Endothelial cell of umbilical vein (primary cell): ENCODE measurements around the gene CNDP2. TPM values are rescaled to one million over a fixed set of nuclear protein-coding genes. Genes with fewer than 3 reads are reported as not detected.
"Not testable (repeated sequence)": the region's sequence is repeated elsewhere in the genome, so short reads cannot be mapped to it uniquely, and the experiment has no call there.

Experiments used
- BruUV-seq: library from RNA; stranded (reverse); fragments of 400-500 nt; replicated peaks from 2 replicates; lab custom pipeline; 2021; lab: Mats Ljungman, UMichigan
- CTCF ChIA-PET: fragments of 300-600, 350-600 bp; sonication (Branson Sonifier 250); formaldehyde crosslinking; loops from one replicate; lab custom pipeline; 2021; ENCODE audit warnings: antibody characterized with exemption, inconsistent platforms; lab: Charles Lee
- POLR2A ChIA-PET: fragments of 300-600, 350-600 bp; sonication (Branson Sonifier 250); formaldehyde crosslinking; loops from one replicate; lab custom pipeline; 2021; ENCODE audit warnings: antibody characterized with exemption, inconsistent platforms; lab: Charles Lee
- DNase-seq: peaks from one replicate; pipeline ENCODE4 v3.0.0-alpha.2; 2011; ENCODE audit warnings: low read depth, low spot score
- FAIRE-seq: peaks from 2 replicates; lab custom pipeline; 2011; peaks lifted over from hg19 to GRCh38; lab: Jason Lieb, UNC
- H2AFZ ChIP-seq: 2 replicates; pipeline ENCODE4 v1.6.0; 2012; ENCODE audit warnings: low read depth, low read length, control low read depth, inconsistent platforms
- H3K27ac ChIP-seq: 2 replicates; pipeline ENCODE4 v1.5.1; 2011; ENCODE audit warnings: low read depth, mild to moderate bottlenecking, control low read depth, low read length, moderate library complexity; ENCODE audit not compliant: insufficient read depth
- H3K27me3 ChIP-seq, 2 experiments: 2 replicates each; pipeline versions ENCODE4 v1.6.0 to v1.6.1; 2011; ENCODE audit warnings: low read length in 2 of 2, mixed read lengths in 1 of 2; ENCODE audit not compliant: control insufficient read depth in 2 of 2, insufficient read depth in 2 of 2
- H3K36me3 ChIP-seq, 2 experiments: 2 replicates in 1 of 2; 3 replicates in 1 of 2; pipeline ENCODE4 v1.5.1; 2011; ENCODE audit warnings: low read length in 2 of 2, mild to moderate bottlenecking in 1 of 2, moderate library complexity in 1 of 2; ENCODE audit not compliant: control insufficient read depth in 2 of 2, insufficient read depth in 2 of 2; ENCODE audit errors: extremely low read depth in 1 of 2
- H3K4me1 ChIP-seq: 3 replicates; pipeline ENCODE4 v1.5.1; 2011; ENCODE audit warnings: mild to moderate bottlenecking, low read length; ENCODE audit not compliant: control insufficient read depth, insufficient read depth; ENCODE audit errors: extremely low read depth
- H3K4me2 ChIP-seq: 2 replicates; pipeline ENCODE4 v1.6.1; 2011; ENCODE audit warnings: low read length, control low read depth, mixed read lengths; ENCODE audit not compliant: insufficient read depth
- H3K4me3 ChIP-seq, 3 experiments: fragments of 200-600 bp in 1 of 3; sonication (generic), shearing (Covaris generic) in 1 of 3; replicated peaks in 1 of 3; 2 replicates each; pipeline ENCODE4 v1.5.1; 2011 to 2016; ENCODE audit warnings: control low read depth in 3 of 3, low read length in 3 of 3, mild to moderate bottlenecking in 2 of 3, inconsistent platforms in 1 of 3, low read depth in 1 of 3, moderate library complexity in 1 of 3; ENCODE audit not compliant: insufficient read depth in 1 of 3
- H3K79me2 ChIP-seq: 2 replicates; pipeline ENCODE4 v1.6.0; 2012; ENCODE audit warnings: low read length, inconsistent platforms; ENCODE audit not compliant: control insufficient read depth, insufficient read depth
- H3K9ac ChIP-seq: replicated peaks from 2 replicates; pipeline ENCODE3; 2011; ENCODE audit warnings: low read length, control low read depth; ENCODE audit not compliant: insufficient read depth; ENCODE audit errors: extremely low read depth
- H3K9me1 ChIP-seq: replicated peaks from 3 replicates; pipeline ENCODE4 v1.6.0; 2011; ENCODE audit warnings: mild to moderate bottlenecking, low read length; ENCODE audit not compliant: control insufficient read depth, insufficient read depth; ENCODE audit errors: extremely low read depth
- H3K9me3 ChIP-seq: replicated peaks from 2 replicates; pipeline ENCODE4 v1.5.1; 2012; ENCODE audit warnings: low read length, inconsistent platforms; ENCODE audit not compliant: control insufficient read depth, insufficient read depth
- H4K20me1 ChIP-seq: replicated peaks from 2 replicates; pipeline ENCODE3; 2011; ENCODE audit warnings: mild to moderate bottlenecking, low read length; ENCODE audit not compliant: control insufficient read depth, insufficient read depth; ENCODE audit errors: extremely low read depth
- EZH2 ChIP-seq: IDR thresholded peaks from 2 replicates; pipeline ENCODE4 v1.6.1; 2012; ENCODE audit warnings: borderline replicate concordance, low read depth, mild to moderate bottlenecking, moderate library complexity, low read length, inconsistent platforms; ENCODE audit not compliant: severe bottlenecking
- FOS ChIP-seq: IDR thresholded peaks from 2 replicates; pipeline ENCODE4 v1.6.1; 2011; ENCODE audit warnings: mild to moderate bottlenecking, low read length, moderate library complexity, borderline replicate concordance; ENCODE audit not compliant: insufficient read depth
- GATA2 ChIP-seq: IDR thresholded peaks from 2 replicates; pipeline ENCODE4 v1.7.0; 2011; ENCODE audit warnings: low read depth, mild to moderate bottlenecking, moderate library complexity, mixed read lengths, low read length; ENCODE audit not compliant: insufficient read length, insufficient read depth
- JUN ChIP-seq: IDR thresholded peaks from 2 replicates; pipeline ENCODE4 v1.6.1; 2011; ENCODE audit warnings: borderline replicate concordance, low read depth; ENCODE audit not compliant: insufficient read length, insufficient read depth
- MYC ChIP-seq: IDR thresholded peaks from one replicate; pipeline ENCODE4 v1.6.1; 2011; ENCODE audit warnings: mild to moderate bottlenecking, low read depth, low read length
- POLR2A ChIP-seq: IDR thresholded peaks from 2 replicates; pipeline ENCODE4 v1.6.1; 2012; ENCODE audit warnings: low read depth, mild to moderate bottlenecking, control low read depth, low read length
- POLR2AphosphoS5 ChIP-seq: IDR thresholded peaks from 2 replicates; pipeline ENCODE4 v1.6.1; 2012; ENCODE audit warnings: low read depth, mild to moderate bottlenecking, control low read depth, low read length, moderate library complexity; ENCODE audit not compliant: insufficient read depth
- dilution Hi-C: fragments of 300-500 bp; cut with MboI; formaldehyde crosslinking; loops from one replicate; pipeline ENCODE4 v1.15.0; 2019; ENCODE audit warnings: low sequenced_read_pairs; ENCODE audit not compliant: extremely low pct_ligation_motif_present
- intact Hi-C: fragments of 100-400 bp; cut with micrococcal nuclease; formaldehyde crosslinking; loops from one replicate; pipeline ENCODE4 v1.10.0; 2022
- polyA plus RNA-seq, 4 experiments: library from polyadenylated mRNA; depleted of rRNA in 3 of 4; stranded (reverse) in 3 of 4; unstranded in 1 of 4; fragments of >200 nt; gene quantifications; 2 replicates each; pipeline versions ENCODE4 v1.2.1 to v1.2.3, GENCODE V29; 2011 to 2012; ENCODE audit warnings: missing spikeins in 1 of 4
- total RNA-seq: library from RNA; stranded (reverse); gene quantifications from 2 replicates; pipeline ENCODE4 v1.2.3, GENCODE V29; 2021
- TF ChIP-seq, protein P1 (sequence below): IDR thresholded peaks from 2 replicates; pipeline ENCODE4 v1.6.1; 2011; ENCODE audit not compliant: insufficient read depth, insufficient read length
- TF ChIP-seq, protein P2 (sequence below), 2 donors: IDR thresholded peaks; 1 replicate in 1 of 2; 2 replicates in 1 of 2; pipeline ENCODE4 v1.5.1; 2011; ENCODE audit warnings: low read length in 2 of 2, mild to moderate bottlenecking in 2 of 2, moderate library complexity in 2 of 2, control low read depth in 1 of 2, inconsistent platforms in 1 of 2, low read depth in 1 of 2; ENCODE audit not compliant: insufficient read depth in 1 of 2; ENCODE audit errors: extremely low read depth in 1 of 2

The CNDP2 gene
- total and polyA plus RNA-seq, 2 donors (not counting 3 experiments of a cell fraction or from before 2014, with no cell fraction given): 52.9 to 123 TPM

DNA sequence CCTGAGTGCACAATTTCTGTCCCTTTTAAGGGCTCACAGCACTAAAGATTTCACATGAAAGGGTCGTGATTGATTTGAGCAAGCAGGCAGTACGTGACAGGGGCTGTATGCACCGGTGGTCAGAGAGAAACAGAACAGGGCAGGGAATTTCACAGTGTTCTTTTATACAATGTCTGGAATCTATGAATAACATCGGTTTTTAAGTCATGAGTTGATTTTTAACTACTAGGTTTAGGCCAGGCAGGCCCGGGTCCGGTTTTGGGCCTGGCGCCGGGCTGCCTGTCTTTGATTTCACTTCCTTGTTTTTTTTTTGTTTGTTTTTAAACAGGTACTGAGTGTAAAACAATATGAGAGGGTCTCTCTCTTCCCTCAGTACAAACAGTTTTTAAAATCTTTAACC is 4.6 kb downstream of the CNDP2 start:
- H3K27ac ChIP-seq, H3K9me3 ChIP-seq, H2AFZ ChIP-seq, FAIRE-seq, dilution Hi-C loops, DNase-seq, H3K27me3 ChIP-seq, intact Hi-C loops, H3K4me3 ChIP-seq, H3K9me1 ChIP-seq, H3K4me2 ChIP-seq, BruUV-seq, POLR2A ChIA-PET, H3K9ac ChIP-seq, H4K20me1 ChIP-seq: not testable (repeated sequence)
- Histone ChIP-seq H3K4me1 (peaks cover 11% of the 10 kb centered on the region), H3K36me3 (peaks cover 3 to 18% of the 10 kb centered on the region in 2 experiments), H3K79me2 (peaks cover 23% of the 10 kb centered on the region)
- CTCF ChIA-PET: interaction anchor here (0.7 kb wide), 1 partner anchor 51 kb away, joined by 3 read pairs; no protein-coding TSS in a partner anchor

DNA sequence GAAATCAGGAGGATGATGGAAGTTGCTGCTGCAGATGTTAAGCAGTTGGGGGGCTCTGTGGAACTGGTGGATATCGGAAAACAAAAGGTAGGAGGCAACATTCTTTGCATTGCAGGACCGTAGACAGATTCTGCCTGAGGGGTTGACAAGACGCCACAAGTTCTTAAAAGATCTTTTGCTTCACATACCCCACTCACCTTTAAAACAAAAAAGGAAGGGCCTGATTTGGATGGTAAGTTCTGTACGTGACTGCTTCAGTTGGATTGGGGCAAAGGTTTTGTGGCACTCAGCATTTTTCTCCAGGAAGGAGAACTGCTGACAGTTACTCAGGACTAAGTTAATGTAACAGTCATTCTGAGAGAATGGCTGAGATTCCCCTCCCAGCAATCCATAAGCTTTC is 5.2 kb downstream of the CNDP2 start:
- dilution Hi-C loops (no loop called here), intact Hi-C loops (no loop called here)
- POLR2A ChIA-PET: no interaction called here
- no peaks in the 10 kb centered on the region for H3K9me3 ChIP-seq
- H3K4me1 ChIP-seq: peaks cover 11% of the 10 kb centered on the region
- no TSS peak for BruUV-seq
- H3K9me1 ChIP-seq: no peaks in the 10 kb centered on the region
- H3K36me3 ChIP-seq: peaks cover 3 to 20% of the 10 kb centered on the region in 2 experiments
- no peak overlapping the region for H2AFZ ChIP-seq
- no peak overlapping the region for H3K9ac ChIP-seq
- no peaks in the 10 kb centered on the region for H4K20me1 ChIP-seq
- FAIRE-seq (no peak), DNase-seq (no peak)
- no peak overlapping the region for H3K27ac ChIP-seq
- no peak overlapping the region for H3K4me2 ChIP-seq
- peaks cover 23% of the 10 kb centered on the region for H3K79me2 ChIP-seq
- CTCF ChIA-PET: no interaction called here
- TF ChIP-seq POLR2A: no peak
- no peak for TF ChIP-seq POLR2AphosphoS5
- TF ChIP-seq FOS: no peak
- no peak for TF ChIP-seq MYC
- TF ChIP-seq, protein P1, sequence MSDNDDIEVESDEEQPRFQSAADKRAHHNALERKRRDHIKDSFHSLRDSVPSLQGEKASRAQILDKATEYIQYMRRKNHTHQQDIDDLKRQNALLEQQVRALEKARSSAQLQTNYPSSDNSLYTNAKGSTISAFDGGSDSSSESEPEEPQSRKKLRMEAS: no peak
- no peak for TF ChIP-seq GATA2
- no peak for TF ChIP-seq JUN
- no peak for TF ChIP-seq EZH2
- TF ChIP-seq, protein P2, sequence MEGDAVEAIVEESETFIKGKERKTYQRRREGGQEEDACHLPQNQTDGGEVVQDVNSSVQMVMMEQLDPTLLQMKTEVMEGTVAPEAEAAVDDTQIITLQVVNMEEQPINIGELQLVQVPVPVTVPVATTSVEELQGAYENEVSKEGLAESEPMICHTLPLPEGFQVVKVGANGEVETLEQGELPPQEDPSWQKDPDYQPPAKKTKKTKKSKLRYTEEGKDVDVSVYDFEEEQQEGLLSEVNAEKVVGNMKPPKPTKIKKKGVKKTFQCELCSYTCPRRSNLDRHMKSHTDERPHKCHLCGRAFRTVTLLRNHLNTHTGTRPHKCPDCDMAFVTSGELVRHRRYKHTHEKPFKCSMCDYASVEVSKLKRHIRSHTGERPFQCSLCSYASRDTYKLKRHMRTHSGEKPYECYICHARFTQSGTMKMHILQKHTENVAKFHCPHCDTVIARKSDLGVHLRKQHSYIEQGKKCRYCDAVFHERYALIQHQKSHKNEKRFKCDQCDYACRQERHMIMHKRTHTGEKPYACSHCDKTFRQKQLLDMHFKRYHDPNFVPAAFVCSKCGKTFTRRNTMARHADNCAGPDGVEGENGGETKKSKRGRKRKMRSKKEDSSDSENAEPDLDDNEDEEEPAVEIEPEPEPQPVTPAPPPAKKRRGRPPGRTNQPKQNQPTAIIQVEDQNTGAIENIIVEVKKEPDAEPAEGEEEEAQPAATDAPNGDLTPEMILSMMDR (IDR thresholded peaks at IDR 0.05; ENCODE audit: extremely low read depth in 1 of 2, insufficient read depth in 1 of 2, low read depth in 1 of 2, low read length in 2 of 2): no peak
- H3K4me3 ChIP-seq: no peak overlapping the region
- no peaks in the 10 kb centered on the region for H3K27me3 ChIP-seq
